OCI-LY1 (cell line): Measurements from ENCODE around the gene DNAJB6.

Source experiments
- H2AFZ ChIP-seq: fragments of 200-600 bp; sonication (generic), shearing (Covaris generic); 2 replicates; pipeline ENCODE4 v1.6.0; 2014; ENCODE audit warnings: antibody characterized with exemption, mild to moderate bottlenecking, low read length
- H3F3A ChIP-seq: fragments of 200-600 bp; sonication (generic), shearing (Covaris generic); 2 replicates; pipeline ENCODE4 v1.6.0; 2014; ENCODE audit warnings: mild to moderate bottlenecking, antibody characterized with exemption, low read length, moderate library complexity; ENCODE audit not compliant: insufficient read depth
- H3K27ac ChIP-seq: fragments of 200-600 bp; sonication (generic); 2 replicates; pipeline ENCODE4 v1.5.1; 2014; ENCODE audit warnings: low read length, mixed run types, mild to moderate bottlenecking, low read depth; ENCODE audit not compliant: poor library complexity, severe bottlenecking
- H3K27me3 ChIP-seq: fragments of 200-600 bp; sonication (generic); 2 replicates; pipeline ENCODE4 v1.6.0; 2014; ENCODE audit warnings: antibody characterized with exemption, mild to moderate bottlenecking, low read length, moderate library complexity; ENCODE audit not compliant: insufficient read depth
- H3K36me3 ChIP-seq: fragments of 200-600 bp; sonication (generic); 2 replicates; pipeline ENCODE4 v1.6.1; 2014; ENCODE audit warnings: mild to moderate bottlenecking, antibody characterized with exemption, low read length, moderate library complexity, mixed read lengths; ENCODE audit not compliant: insufficient read depth
- H3K4me1 ChIP-seq: fragments of 200-600 bp; sonication (generic); 2 replicates; pipeline ENCODE4 v1.5.1; 2014; ENCODE audit warnings: mild to moderate bottlenecking, low read length, moderate library complexity; ENCODE audit not compliant: insufficient read depth, severe bottlenecking
- H3K4me2 ChIP-seq: fragments of 200-600 bp; sonication (generic), shearing (Covaris generic); 2 replicates; pipeline ENCODE4 v1.6.1; 2014; ENCODE audit warnings: low read length
- H3K4me3 ChIP-seq: fragments of 200-600 bp; sonication (generic); 2 replicates; pipeline ENCODE4 v1.5.1; 2014; ENCODE audit warnings: low read length, low read depth, mild to moderate bottlenecking, mixed read lengths; ENCODE audit not compliant: poor library complexity, severe bottlenecking
- H3K79me2 ChIP-seq: fragments of 200-600 bp; shearing (Covaris generic); 2 replicates; pipeline ENCODE4 v1.6.1; 2016; ENCODE audit warnings: mixed run types, low read length, mixed read lengths; ENCODE audit not compliant: insufficient read depth
- H3K9ac ChIP-seq: fragments of 200-600 bp; sonication (generic), shearing (Covaris generic); 2 replicates; pipeline ENCODE4 v1.6.1; 2014; ENCODE audit warnings: mild to moderate bottlenecking, low read length, mixed read lengths
- H3K9me2 ChIP-seq: fragments of 200-600 bp; sonication (generic), shearing (Covaris generic); 2 replicates; pipeline ENCODE4 v1.6.1; 2014; ENCODE audit warnings: low read depth, mild to moderate bottlenecking, low read length, mixed read lengths
- H3K9me3 ChIP-seq: fragments of 200-600 bp; shearing (Covaris generic); 2 replicates; pipeline ENCODE4 v1.6.1; 2014; ENCODE audit warnings: low read length, mixed read lengths
- H4K20me1 ChIP-seq: fragments of 200-600 bp; sonication (generic), shearing (Covaris generic); 2 replicates; pipeline ENCODE4 v1.6.0; 2016; ENCODE audit warnings: mild to moderate bottlenecking, low read length; ENCODE audit not compliant: insufficient read depth
- CTCF ChIP-seq: fragments of 200-600 bp; sonication (generic), shearing (Covaris generic); IDR thresholded peaks from 2 replicates; pipeline ENCODE4 v1.5.1; 2017; ENCODE audit warnings: mild to moderate bottlenecking, antibody characterized with exemption, low read length, moderate library complexity, mixed read lengths
- EZH2 ChIP-seq: fragments of 200-600 bp; sonication (generic), shearing (Covaris generic); IDR thresholded peaks from 2 replicates; pipeline ENCODE4 v1.8.0; 2017; ENCODE audit warnings: borderline replicate concordance, mixed run types, mild to moderate bottlenecking, antibody characterized with exemption, low read length, moderate library complexity, mixed read lengths

The DNAJB6 gene

GRCh38 chr7:157360483-157361025, 23.8 kb downstream of the DNAJB6 start:
- Histone ChIP-seq H3K4me3 (no peak overlapping the region), H3K79me2 (peaks cover 96% of the 10 kb centered on the region), H4K20me1 (no peaks in the 10 kb centered on the region), H3K4me1 (no peaks in the 10 kb centered on the region), H3K36me3 (peaks cover 90% of the 10 kb centered on the region), H3K9ac (no peak overlapping the region), H3K4me2 (no peak overlapping the region), H3F3A (no peaks in the 10 kb centered on the region), H2AFZ (no peak overlapping the region), H3K9me3 (no peaks in the 10 kb centered on the region), H3K27ac (no peak overlapping the region), H3K27me3 (no peaks in the 10 kb centered on the region), H3K9me2 (no peaks in the 10 kb centered on the region)
- no peak for TF ChIP-seq CTCF
- TF ChIP-seq EZH2: no peak

DNA sequence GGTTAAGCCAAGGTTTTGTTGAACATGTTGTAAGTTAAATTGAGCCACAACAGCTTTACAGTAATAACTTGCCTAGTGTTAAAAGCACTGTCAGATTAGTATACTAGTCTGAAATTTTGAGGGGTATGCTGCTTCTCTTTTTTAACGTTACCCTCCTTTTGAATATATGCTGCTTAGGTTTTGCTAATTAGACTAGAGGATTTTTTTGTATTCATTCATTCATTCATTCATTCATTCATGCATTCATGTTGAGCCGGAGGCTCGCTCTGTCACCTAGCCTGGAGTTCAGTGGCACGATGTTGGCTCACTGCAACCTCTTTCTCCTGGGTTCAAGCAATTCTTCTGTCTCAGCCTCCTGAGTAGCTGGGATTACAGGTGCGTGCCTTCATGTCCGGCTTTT, 24.7 kb downstream of the DNAJB6 start:
- H2AFZ ChIP-seq: no peak overlapping the region
- no peak overlapping the region for H3K9ac ChIP-seq
- H3K4me3 ChIP-seq: no peak overlapping the region
- H3K9me2 ChIP-seq: no peaks in the 10 kb centered on the region
- no peak for TF ChIP-seq CTCF
- TF ChIP-seq EZH2: no peak
- no peaks in the 10 kb centered on the region for H3K27me3 ChIP-seq
- no peaks in the 10 kb centered on the region for H3F3A ChIP-seq
- peaks cover 92% of the 10 kb centered on the region for H3K36me3 ChIP-seq
- no peaks in the 10 kb centered on the region for H3K9me3 ChIP-seq
- no peaks in the 10 kb centered on the region for H3K4me1 ChIP-seq
- peaks cover 86% of the 10 kb centered on the region for H3K79me2 ChIP-seq
- H3K4me2 ChIP-seq: no peak overlapping the region
- H3K27ac ChIP-seq: no peak overlapping the region
- no peaks in the 10 kb centered on the region for H4K20me1 ChIP-seq

- H3K27me3 ChIP-seq: no peaks in the 10 kb centered on the region
- no peak overlapping the region for H2AFZ ChIP-seq
- H3K36me3 ChIP-seq: peaks cover 100% of the 10 kb centered on the region
- peaks cover 82% of the 10 kb centered on the region for H3K79me2 ChIP-seq
- H4K20me1 ChIP-seq: no peaks in the 10 kb centered on the region
- H3K9me3 ChIP-seq: no peaks in the 10 kb centered on the region
- TF ChIP-seq EZH2: no peak
- TF ChIP-seq CTCF: no peak
- no peaks in the 10 kb centered on the region for H3K9me2 ChIP-seq
- H3K9ac ChIP-seq: no peak overlapping the region
- H3K4me1 ChIP-seq: no peaks in the 10 kb centered on the region
- no peak overlapping the region for H3K27ac ChIP-seq
- no peak overlapping the region for H3K4me2 ChIP-seq
- H3K4me3 ChIP-seq: no peak overlapping the region
- no peaks in the 10 kb centered on the region for H3F3A ChIP-seq
Observed at GRCh38 chr7:157362729-157363128, 25.9 kb downstream of the DNAJB6 start.
